ENCODE data around the gene ABCB4.

Gene ABCB4

DNA sequence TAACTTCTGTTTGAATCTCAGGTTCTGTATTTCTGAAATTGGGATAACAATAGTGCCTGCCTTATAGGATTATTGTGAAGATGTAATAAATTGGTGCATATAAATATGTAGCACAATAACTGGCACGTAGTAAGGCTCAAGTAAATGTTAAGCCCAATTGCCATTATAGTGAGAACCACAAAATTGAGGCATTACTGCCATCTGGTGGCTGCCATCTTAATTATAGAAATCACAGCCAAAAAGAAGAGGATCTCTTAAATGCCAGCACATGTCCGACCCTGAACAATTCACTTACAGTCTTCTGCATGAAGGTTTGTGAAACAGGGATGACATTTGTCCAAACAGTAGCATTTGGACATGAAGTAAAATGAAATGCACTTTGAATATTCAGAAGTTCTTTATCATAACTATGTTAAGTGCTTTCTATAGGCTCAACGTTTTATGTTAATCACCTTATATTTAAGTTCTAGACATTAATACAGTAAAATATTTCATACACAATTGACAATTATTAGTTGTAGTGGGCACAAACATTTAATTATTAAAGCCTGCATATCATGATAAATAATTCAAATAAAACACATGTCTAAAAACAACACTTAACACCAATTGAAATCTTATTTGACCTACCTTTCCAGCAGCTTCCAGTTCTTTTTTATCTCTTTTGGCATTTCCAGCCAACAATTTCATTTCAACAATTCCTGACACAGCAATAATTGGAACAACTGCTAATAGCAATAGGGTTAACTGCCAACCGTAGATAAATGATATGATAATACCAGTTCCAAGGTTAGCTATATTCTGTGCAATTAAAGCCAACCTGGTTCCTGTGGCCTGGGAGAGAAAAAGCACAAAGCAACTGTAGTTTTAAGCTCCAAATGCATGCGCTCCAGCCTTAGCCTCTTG is 58.5 kb downstream of the ABCB4 start:
- DNase-seq = peak; percentile 78

DNA sequence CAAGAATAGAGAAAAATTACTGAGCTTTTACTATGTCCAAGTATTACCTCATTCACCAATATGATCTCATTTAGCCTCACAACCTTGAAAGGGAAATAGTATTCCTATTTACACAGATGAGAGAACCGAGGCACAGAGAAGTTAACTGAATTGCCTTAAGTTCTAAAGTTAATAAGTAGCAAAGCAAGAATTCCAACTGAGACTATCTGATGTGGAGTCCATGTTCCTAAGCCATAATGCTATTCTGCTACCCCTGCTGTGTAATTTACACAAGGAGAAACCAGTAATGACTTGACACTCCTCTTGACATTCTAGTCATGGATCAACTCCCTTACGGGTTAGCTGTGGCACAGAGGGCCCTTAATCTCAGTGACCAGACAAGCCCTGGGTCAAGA is 60.7 kb downstream of the ABCB4 start:
- DNase-seq = no peak

DNA sequence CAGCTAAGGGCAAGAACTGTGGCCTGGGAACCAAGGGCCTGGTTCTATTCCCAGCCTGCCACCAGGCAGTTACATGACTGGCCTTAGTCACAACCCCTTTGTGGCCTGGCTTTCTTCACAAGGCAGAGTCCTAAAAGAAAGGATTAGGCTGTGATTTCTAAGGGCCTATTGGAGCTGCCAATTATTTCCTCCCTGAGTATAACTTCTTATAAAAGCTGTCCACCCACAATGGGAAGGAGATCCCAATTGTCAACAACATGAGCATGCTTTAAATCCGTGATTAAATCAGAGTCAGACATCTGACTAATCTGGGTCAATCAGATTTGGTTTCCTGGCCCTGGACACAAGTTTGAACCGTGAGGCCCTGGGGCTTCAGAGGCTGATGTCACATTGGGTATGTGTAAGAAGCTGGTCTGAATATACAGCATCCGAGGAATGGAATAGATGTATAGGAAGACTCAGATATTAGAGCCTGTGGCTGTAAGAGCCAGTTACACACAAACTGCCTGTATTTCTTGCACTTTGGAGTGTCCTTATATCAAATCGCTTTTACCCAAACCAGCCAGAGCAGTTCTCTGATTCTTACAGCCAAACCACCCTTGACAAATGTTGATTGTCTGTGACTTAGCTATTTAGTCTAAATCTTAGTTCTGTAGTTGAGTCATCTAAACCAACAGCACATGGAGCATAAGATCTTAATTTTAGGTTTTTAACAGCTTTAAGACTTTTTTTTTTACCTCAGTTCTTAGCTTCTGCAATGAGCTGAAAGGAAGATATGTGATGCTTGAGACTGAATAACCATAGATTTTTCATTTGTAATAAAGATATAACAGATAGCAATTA is 61.3 kb downstream of the ABCB4 start:
- DNase-seq = no peak

DNA sequence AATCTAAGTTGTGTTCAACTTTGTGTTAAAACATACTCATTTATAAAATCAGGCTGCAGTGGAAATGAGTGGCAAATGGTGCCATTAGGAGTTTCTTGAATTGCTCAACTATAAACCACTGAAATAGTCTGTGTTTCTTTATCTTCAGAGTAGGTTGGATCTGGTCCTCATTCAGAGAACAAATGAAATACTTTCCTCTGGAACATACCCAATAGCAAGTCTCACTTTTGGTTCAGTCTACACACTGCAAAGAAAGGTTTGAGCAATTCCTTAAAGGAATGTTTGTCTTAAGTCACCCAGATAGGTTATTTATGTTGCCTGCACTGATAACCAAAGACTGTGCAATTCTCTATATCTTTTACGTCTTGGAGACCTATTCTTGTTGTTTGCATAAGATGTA is 62.5 kb downstream of the ABCB4 start:
- DNase-seq = no peak

DNA sequence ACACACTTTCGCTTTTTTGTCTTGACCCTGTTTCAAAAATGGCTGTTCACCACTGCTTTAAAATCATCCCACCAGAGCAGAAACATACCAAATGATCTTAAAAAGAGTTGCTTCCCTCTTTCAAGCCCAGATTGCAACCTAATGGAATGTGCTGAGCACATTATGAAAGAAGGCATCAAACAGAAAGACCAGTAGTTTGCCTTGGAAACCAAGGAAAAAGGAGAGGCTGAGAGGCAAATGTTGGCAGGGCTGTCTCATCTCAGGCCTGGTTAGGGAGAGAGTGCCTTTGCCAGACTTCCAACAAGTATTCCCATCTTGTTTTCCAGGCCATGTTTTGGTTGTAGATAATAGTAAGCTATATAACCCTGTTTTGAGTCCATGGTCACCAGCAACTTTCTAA is 64.3 kb downstream of the ABCB4 start:
- DNase-seq = no peak

DNA sequence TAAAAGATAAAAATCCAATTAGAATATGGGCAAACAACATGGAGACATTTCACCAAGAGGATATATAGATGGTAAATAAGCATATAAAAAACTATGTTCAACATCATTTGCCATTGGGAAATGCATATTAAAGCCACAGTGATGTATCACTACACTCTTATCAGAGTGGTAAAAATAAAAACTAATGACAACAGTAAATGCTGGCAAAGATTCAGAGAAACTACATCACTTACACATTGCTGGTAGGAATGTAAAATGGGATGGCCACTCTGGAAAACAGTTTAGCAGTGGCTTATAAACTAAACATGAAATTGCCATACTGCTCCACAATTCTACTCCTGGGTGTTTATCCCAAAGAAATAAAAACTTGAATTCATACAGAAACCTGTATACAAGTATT is 70.8 kb downstream of the ABCB4 start:
- no peak for DNase-seq

DNA sequence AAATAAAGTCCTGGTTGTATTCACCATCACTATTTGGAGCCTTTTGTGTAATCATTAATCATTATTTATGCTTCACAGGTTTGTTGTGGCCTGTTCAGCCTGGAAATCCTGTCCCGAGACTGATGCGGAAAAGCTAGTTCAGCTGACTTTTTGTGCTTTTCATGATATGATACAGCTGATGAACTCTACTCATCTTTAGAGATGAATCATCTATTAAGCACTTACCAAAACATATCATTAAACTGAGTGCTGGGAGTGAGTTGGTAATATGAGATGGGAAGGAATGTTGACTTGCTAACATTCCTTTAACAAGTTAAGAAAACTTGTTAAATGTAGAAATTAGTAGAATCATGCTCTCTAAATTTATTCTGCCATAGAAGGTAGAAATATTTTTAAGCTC is 77.0 kb downstream of the ABCB4 start:
- no peak for DNase-seq

DNA sequence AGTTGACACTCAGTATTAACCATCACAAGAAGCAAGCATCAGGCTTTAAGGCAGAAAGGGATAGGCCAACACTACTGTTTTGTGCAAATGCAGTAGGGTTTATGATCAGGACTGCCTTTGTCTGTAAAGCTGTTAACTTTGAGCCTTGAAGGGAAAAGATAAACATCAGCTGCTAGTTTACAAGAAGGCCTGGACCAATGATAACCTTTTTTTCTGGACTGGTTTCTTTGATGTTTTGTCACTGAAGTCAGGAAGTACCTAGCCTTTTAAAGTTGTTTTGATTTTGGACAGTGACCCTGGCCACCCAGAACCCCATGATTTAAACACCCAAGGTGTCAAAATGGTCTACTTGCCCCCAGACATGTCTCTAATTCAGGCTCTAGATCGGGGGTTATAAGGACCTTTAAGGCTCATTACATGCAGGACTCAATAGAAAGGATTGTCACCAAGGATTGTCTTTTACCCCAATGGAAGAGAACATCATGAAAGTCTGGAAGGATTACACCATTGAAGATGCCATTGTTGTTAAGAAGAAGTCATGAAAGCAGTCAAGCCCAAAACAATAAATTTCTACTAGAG is 79.9 kb downstream of the ABCB4 start:
- no peak for DNase-seq

DNA sequence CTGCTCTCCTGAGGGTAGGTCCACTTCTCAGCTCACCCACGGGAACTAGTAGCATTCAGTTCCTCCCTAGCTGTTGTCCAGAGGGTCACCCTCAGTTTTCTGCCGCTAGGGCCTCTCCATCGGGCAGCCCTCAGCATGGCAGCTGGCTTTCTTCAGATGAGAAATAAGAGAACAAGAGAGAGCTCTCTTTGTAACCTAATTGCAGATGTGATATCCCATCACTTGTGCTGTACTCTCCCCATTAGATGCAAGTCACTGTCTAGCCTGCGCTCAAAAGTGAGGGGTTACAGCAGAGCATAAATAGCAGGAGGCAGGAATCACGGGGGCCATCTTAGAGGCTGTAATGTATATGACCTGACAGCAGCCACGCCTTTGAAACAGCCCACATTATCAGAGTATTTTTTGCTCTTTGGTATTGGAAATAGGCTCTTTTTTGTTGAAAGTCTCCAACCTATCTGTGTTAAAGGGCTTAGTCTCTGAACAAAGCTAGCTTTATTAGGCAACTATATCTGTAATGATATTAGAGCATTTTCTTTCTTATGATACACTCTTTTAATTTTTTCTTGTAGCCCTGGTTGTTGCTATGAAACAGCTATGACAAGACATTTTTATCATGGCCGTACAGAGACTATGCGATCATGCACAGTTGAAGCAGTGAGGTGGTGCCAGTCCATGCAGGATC is 84.3 kb downstream of the ABCB4 start:
- DNase-seq = no peak

DNA sequence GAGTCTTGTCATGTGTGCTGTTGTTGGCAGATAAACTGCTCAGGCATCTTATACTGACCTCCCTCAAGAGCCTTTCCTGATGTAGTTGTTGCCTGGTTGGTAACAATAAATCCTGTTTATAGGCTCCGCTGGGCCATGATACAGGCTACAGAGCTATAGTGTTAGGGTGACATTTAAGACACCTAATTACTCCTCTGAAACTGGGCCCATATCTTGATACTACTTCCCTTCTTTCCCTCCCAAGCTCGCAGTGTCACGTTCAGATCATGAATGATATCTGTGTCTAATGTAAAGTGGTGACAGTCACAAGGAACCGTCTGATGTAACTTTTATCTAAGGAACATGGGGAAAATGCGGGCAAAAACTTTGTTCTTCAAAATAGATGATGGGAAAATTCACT is 94.6 kb downstream of the ABCB4 start:
- no peak for DNase-seq

DNA sequence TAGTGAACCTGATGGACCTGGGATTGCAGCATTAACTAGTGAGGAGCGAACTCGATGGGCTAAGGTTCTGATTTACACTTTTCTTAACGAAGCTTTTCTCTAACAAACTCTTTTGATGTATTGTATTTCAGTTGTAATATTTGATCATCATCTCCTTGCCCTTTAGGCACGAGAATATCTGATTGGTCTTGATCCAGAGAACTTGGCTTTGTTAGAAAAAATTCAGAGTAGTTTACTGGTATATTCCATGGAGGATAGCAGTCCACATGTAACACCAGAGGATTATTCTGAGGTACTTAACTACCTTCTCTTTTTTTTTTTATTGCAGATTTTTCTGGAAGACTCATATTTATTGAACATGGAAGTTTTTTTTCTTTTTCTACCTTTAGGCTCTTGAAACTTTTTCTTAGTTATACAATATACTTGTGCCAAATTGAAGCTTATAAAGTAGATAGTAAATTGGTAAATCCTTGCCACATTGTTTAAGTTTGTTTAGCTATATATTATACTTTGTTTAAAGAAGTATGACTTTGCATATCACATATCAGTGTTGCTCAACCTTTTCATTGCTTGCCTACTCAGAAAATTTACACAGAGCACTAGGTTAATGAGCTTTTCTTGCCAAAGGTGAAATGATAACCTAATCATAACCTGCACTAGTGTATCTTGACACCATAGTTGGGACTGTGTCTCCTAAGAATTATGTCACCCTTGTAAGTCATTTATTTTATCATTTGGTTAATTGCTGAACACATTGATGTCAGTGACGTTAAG is 99.6 kb downstream of the ABCB4 start:
- DNase-seq = no peak

DNA sequence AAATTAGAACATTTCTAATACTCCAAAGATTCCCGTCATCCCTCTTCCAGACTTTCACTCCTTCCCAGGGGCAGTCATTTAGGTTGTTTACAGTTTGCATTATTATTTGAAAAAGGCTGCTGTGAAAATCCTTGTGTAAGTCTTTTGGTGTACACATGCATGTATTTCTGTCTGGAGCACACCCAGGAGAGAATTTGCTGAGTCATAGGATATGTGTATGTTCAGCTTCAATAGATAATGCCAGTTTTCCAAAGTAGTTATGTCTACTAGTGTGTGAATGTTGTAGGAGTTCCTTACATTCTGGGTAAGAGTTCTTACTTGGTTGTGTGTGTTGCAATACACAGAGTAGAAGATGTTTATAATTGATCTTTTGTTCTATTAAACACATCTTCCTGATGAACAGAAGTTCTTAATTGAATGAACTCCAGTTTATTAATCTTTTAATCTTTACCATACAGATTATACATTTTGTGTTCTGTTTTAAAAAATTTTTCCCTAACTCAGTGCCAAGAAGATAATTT is 104.8 kb downstream of the ABCB4 start:
- no peak for DNase-seq

DNA sequence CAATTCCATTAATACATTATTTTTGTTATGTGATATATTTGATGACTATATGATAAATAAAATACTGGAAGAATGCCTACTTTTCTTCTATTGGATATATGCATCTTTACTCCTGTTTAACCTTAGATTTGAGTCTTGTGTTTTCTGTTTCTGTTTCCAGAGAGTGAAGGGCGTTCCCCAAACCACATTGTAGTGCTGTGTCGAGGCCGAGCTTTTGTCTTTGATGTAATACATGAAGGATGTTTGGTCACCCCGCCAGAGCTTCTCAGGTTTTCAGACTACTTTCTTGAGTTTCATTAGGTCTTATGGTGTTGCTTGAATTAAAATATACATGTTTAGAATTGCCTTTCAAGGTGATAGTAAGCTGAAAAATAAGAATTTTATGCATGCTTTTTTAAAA is 106.3 kb downstream of the ABCB4 start:
- DNase-seq = peak; percentile 52

DNA sequence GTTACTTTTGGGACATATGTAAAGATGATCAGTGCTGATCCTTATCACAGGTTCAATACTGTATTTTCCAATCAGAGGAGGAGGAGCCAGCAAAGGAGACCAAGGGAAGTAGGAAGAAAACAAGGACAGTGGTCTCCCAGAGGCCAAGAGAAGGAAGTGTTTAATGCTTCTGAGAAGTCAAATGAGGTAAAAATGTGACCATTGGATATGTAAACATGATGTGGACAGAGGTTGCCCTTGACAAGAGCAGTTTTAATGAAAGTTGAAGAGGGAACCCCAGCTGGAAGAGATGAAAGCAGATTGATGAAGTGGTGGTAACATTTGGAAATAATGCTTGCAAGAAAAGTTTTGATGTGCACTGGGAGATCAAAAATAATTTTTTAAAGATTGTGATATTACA is 111.2 kb downstream of the ABCB4 start:
- DNase-seq = no peak

DNA sequence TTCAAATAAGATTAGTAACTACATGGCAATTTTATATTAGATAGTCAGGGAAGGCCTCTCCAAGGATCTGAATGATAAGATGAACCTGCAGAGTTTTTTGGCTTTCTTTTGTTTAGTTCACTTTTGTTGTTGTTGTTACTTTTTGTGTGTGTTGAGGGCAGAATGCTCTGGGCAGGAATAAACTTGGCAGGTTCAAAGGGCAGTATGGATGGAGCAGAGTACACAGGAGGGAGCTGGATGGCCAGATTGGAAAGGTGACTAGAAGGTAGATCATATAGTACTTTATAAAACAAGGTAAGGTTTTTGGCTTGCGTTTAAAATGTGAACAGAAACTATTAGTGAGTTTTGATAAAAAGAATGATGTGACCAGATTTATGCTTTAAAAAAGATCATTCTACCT is 112.1 kb downstream of the ABCB4 start:
- no peak for DNase-seq

DNA sequence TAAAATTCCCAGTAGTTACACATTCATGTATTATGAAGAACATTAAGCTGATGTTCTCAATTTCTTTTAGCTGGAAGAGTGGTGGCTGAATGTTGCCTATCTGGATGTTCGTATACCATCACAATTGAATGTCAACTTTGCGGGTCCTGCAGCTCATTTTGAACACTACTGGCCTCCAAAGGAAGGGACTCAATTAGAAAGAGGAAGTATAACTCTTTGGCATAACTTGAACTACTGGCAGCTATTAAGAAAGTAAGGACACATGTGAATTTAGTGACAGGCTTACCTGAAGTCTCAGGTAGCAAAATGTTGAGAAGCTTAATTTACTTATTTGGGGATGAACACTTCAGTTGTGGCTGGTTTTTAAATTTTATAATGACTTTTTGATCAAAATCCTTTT is 114.2 kb downstream of the ABCB4 start:
- DNase-seq = no peak

DNA sequence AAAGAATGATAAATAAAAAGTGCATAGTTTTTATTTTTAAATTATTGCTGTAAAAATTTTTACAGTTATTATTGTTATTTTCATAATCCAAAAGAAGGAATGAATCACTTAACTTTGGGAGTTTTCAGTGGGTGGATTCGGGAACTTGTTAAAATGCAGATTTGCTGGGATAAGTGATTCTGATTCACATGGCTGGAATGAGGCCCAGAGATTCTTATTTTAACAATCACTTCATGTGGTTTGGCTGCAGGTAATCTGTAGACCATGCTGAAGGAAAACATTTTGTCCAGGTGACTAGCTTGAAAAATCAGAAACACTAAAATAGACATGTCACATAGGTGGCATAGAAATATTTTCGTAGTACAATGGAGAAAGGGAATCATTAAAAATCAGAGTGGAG is 116.1 kb downstream of the ABCB4 start:
- no peak for DNase-seq

DNA sequence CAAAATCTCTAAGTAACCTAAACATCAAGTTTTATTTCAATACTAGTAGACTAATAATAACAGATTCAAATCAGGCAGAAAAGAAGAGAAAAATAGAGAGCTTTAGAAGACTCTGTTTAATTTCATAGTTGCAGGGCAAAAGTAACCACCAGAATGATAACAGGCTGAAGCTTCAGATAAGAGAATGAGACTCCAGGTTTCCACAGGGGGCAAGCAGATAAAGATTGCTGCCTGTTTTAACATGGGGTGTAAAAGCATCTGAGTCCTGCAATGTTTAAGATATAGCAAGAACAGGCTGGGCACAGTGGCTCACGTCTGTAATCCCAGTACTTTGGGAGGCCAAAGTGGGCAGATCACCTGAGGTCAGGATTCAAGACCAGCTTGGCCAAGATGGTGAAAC is 119.0 kb downstream of the ABCB4 start:
- no peak for DNase-seq

DNA sequence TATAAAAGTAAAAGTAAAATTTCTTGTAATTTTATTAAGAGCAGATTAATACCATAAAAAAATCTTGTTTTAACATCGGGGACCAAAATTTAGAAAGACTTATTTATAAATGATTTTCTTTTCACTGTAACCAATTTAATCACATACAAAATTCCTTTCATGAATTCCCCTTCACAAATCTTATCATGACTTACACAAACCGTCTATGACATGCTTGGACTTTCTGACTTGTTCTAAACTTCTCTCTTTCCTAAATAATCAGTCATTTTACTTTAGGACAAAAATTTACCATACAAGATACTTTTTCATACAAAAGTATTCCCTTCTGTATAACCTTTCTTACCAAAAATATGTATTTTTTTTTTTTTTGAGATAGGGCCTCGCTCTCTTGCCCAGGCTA is 120.7 kb downstream of the ABCB4 start:
- no peak for DNase-seq
